ENCODE measurements around the gene TMA7B.

DNA sequence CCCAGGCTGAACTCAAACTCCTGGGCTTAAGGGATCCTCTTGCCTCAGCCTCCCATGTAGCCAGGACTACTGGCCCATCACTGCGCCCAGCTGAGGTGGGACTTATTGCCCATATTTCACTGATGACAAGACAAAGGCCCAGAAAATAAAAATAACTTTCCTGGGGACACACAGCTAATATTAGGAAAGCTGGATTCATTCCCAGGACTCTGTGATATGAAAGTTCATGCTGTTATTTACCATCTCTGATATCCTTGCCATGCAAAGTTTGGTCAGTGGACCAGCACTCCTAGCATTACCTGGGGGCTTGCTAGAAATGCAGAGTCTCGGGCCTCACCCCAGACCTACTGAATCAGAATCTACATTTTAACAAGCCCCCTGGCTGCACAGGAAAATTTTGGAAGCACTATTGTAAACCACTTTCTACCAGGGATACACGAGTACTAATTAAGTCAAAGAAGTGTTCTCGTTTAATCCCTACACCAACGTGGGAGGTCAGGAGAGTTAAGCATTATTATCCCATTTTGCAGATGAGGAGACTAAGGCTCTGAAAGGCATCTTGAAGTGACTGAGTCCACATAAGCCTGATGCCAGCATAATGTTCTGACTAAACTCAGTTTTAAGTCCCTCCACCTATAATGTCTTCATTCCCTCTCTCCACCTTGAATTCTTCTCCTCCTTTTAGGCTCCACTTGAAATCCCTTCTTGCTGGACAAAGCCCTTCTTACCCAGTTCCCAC is 32.1 kb downstream of the TMA7B start:
- TF ChIP-seq, protein P1, sequence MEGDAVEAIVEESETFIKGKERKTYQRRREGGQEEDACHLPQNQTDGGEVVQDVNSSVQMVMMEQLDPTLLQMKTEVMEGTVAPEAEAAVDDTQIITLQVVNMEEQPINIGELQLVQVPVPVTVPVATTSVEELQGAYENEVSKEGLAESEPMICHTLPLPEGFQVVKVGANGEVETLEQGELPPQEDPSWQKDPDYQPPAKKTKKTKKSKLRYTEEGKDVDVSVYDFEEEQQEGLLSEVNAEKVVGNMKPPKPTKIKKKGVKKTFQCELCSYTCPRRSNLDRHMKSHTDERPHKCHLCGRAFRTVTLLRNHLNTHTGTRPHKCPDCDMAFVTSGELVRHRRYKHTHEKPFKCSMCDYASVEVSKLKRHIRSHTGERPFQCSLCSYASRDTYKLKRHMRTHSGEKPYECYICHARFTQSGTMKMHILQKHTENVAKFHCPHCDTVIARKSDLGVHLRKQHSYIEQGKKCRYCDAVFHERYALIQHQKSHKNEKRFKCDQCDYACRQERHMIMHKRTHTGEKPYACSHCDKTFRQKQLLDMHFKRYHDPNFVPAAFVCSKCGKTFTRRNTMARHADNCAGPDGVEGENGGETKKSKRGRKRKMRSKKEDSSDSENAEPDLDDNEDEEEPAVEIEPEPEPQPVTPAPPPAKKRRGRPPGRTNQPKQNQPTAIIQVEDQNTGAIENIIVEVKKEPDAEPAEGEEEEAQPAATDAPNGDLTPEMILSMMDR (IDR thresholded peaks at IDR 0.05), result no peak
- no peak for TF ChIP-seq EZH2 (IDR thresholded peaks at IDR 0.05)
